Heart left ventricle (tissue), 16 donors: ENCODE measurements around the gene FLYWCH2. TPM values are rescaled to one million over a fixed set of nuclear protein-coding genes. Genes with fewer than 3 reads are reported as not detected.

Source experiments
- ATAC-seq, 4 donors: fragments of 200-7000 bp; cut with Tn5 transposase; one replicate each; pipeline ENCODE4 v1.9.1; 2020 to 2022; ENCODE audit warnings: moderate library complexity in 4 of 4, mild to moderate bottlenecking in 3 of 4, moderate number of reproducible peaks in 1 of 4
- DNase-seq, 5 donors: peaks; one replicate each; pipeline ENCODE4 v3.0.0-alpha.2; 2020
- H3K27ac ChIP-seq, 12 donors: fragments of 200-600 bp; sonication (generic) in 4 of 12; one replicate each; pipeline versions ENCODE4 v1.5.0 to v1.8.0; 2016 to 2022; ENCODE audit warnings: mild to moderate bottlenecking in 2 of 12
- H3K27me3 ChIP-seq, 9 donors: fragments of 200-600 bp; sonication (generic) in 2 of 9; one replicate each; pipeline versions ENCODE4 v1.5.1 to v1.8.0; 2016 to 2022; ENCODE audit warnings: mild to moderate bottlenecking in 3 of 9
- H3K36me3 ChIP-seq, 9 donors: fragments of 200-600 bp; sonication (generic) in 2 of 9; one replicate each; pipeline versions ENCODE4 v1.5.0 to v1.8.0; 2018 to 2022; ENCODE audit warnings: mild to moderate bottlenecking in 2 of 9
- H3K4me1 ChIP-seq, 12 donors: fragments of 200-600 bp; sonication (generic) in 4 of 12; one replicate each; pipeline versions ENCODE4 v1.5.0 to v1.8.0; 2016 to 2022; ENCODE audit warnings: mild to moderate bottlenecking in 3 of 12
- H3K4me3 ChIP-seq, 12 donors: fragments of 200-600 bp; sonication (generic) in 4 of 12; one replicate each; pipeline versions ENCODE4 v1.5.0 to v1.8.0; 2017 to 2022; ENCODE audit warnings: mild to moderate bottlenecking in 9 of 12, moderate library complexity in 4 of 12
- H3K9me3 ChIP-seq, 12 donors: fragments of 200-600 bp; sonication (generic) in 4 of 12; one replicate each; pipeline versions ENCODE4 v1.5.0 to v1.8.0; 2016 to 2022; ENCODE audit warnings: mild to moderate bottlenecking in 1 of 12
- CTCF ChIP-seq, 12 donors: fragments of 200-600 bp; sonication (generic) in 4 of 12; IDR thresholded peaks; one replicate each; pipeline versions ENCODE4 v1.5.0 to v1.8.0; 2018 to 2022; ENCODE audit warnings: antibody characterized with exemption in 12 of 12, mild to moderate bottlenecking in 5 of 12
- POLR2A ChIP-seq, 2 donors: fragments of 450-650 bp; IDR thresholded peaks; one replicate each; pipeline ENCODE4 v1.6.1; 2017; ENCODE audit warnings: antibody characterized with exemption in 2 of 2, mild to moderate bottlenecking in 2 of 2, moderate library complexity in 2 of 2
- WGBS, 4 donors: extraction: QIAGEN DNeasy Blood & Tissue Kit in 2 of 4; methylation state at CpG; one replicate each; pipeline versions ENCODE4 v1.1.5 to v1.1.7; 2013 to 2018; 5-methylcytosine and 5-hydroxymethylcytosine counted together
- intact Hi-C, 10 donors: fragments of 100-400 bp; cut with DNase I; formaldehyde crosslinking; loops; one replicate each; pipeline versions ENCODE4 v1.11.1 to v1.14.2; 2022
- polyA plus RNA-seq, 2 donors: library from polyadenylated mRNA; stranded (reverse); fragments of 200-250 nt; gene quantifications; one replicate each; pipeline ENCODE4 v1.2.3, GENCODE V29; 2013
- total RNA-seq, 9 donors: library from RNA; depleted of rRNA in 2 of 9; stranded (reverse); fragments of >200 nt in 2 of 9; fragmentation: NEBNext Ultra II Directional in 3 of 9; extraction: Animal tissue kit (Norgen Biotek cat#: 25700) in 3 of 9; gene quantifications; one replicate each; pipeline versions ENCODE4 v1.1.0 to v1.2.4, GENCODE V29; 2016 to 2023
- donor health status: ischemic (EF 13 %, LVEDD 7.1; RV severe dilation, severe dysfunction).
- donor health status: healthy with polysubstance abuse.
- donor health status: DM: no; HTN: yes; CAD: no.
- donor health status: DM: no; HTN: no; CAD: no.
- donor health status: ischemic (EF 25% LVEDD 6.9; RV normal size, moderate dysfunction).
- donor health status: ischemic (EF 25% LVEDD 5.7; RV mildly dilated, moderate dysfunction).
- donor health status: healthy.
- donor health status: DM: yes; HTN: yes; CAD: no.
- donor health status: ischemic (EF 35%, LVEDD 5.7; RV mildly dilated, moderate dysfunction).
- donor health status: nonischemic (EF 11% LVEDD 7.7; RV severe dilation, severe dysfunction).
- donor health status: DM: yes; HTN: yes; CAD: no.
- donor health status: PGD.
- donor health status: ischemic (EF 29% LVEDD 5.4; RV normal size, mild dysfunction).
- donor health status: nonischemic (EF 23%, LVEDD 6.1; RV moderate dilation, normal function).

Gene FLYWCH2
- total and polyA plus RNA-seq, 11 donors: 20.1 to 64.1 (median 23.7) TPM

GRCh38 chr16:2842340-2843000 lies 40.5 kb upstream of the FLYWCH2 start:
- peaks cover 0 to 1% (median 0%) of the 10 kb centered on the region in 9 donors for H3K27me3 ChIP-seq
- H3K4me3 ChIP-seq: peak overlapping the region in 9 of 12 donors; percentile 4 to 45 (median 26)
- H3K36me3 ChIP-seq: no peaks in the 10 kb centered on the region
- intact Hi-C loops: loop anchor here in 1 of 10 donors (1.0 kb wide), 1 partner anchor 26 kb away; no protein-coding TSS in a partner anchor
- 27 to 36% (median 31%) methylated on average over 20 to 40 of the region's 40 CpGs for WGBS, 4 donors
- DNase-seq (peak; percentile 35 to 81 (median 57)), ATAC-seq (peak; percentile 19 to 83 (median 54))
- peak; percentile 24 to 68 (median 56) for TF ChIP-seq CTCF (IDR thresholded peaks at IDR 0.05)
- no peak for TF ChIP-seq POLR2A (IDR thresholded peaks at IDR 0.05)
- H3K9me3 ChIP-seq: no peaks in the 10 kb centered on the region
- H3K4me1 ChIP-seq: peaks cover 0 to 26% (median 9%) of the 10 kb centered on the region in 12 donors
- peak overlapping the region in 3 of 12 donors; percentile 37 to 60 (median 49) for H3K27ac ChIP-seq

GRCh38 chr16:2843526-2843925 lies 39.5 kb upstream of the FLYWCH2 start:
- no peaks in the 10 kb centered on the region for H3K36me3 ChIP-seq
- peaks cover 0 to 26% (median 9%) of the 10 kb centered on the region in 12 donors for H3K4me1 ChIP-seq
- no peak overlapping the region for H3K4me3 ChIP-seq
- intact Hi-C loops: no loop called here
- DNase-seq: no peak
- ATAC-seq: no peak
- no peak overlapping the region for H3K27ac ChIP-seq
- H3K9me3 ChIP-seq: peaks cover 0 to 7% (median 0%) of the 10 kb centered on the region in 12 donors
- no peak for TF ChIP-seq POLR2A (IDR thresholded peaks at IDR 0.05)
- no peak for TF ChIP-seq CTCF (IDR thresholded peaks at IDR 0.05)
- peaks cover 0 to 10% (median 4%) of the 10 kb centered on the region in 9 donors for H3K27me3 ChIP-seq
- 84 to 89% (median 87%) methylated on average over 8 of the region's 8 CpGs for WGBS, 4 donors

- Histone ChIP-seq H3K4me1 (peaks cover 0 to 22% (median 9%) of the 10 kb centered on the region in 12 donors), H3K27ac (no peak overlapping the region), H3K9me3 (peaks cover 0 to 7% (median 0%) of the 10 kb centered on the region in 12 donors), H3K4me3 (no peak overlapping the region), H3K36me3 (no peaks in the 10 kb centered on the region), H3K27me3 (peaks cover 0 to 21% (median 6%) of the 10 kb centered on the region in 9 donors)
- ATAC-seq (no peak), DNase-seq (no peak)
- TF ChIP-seq CTCF (IDR thresholded peaks at IDR 0.05) (no peak), POLR2A (IDR thresholded peaks at IDR 0.05) (no peak)
- WGBS, 4 donors: 65 to 74% (median 67%) methylated on average over 5 of the region's 5 CpGs
- intact Hi-C loops: no loop called here
Measured at GRCh38 chr16:2845116-2845515, 37.9 kb upstream of the FLYWCH2 start.

GRCh38 chr16:2846511-2847310 lies 36.3 kb upstream of the FLYWCH2 start:
- no peaks in the 10 kb centered on the region for H3K36me3 ChIP-seq
- H3K9me3 ChIP-seq: peaks cover 0 to 7% (median 0%) of the 10 kb centered on the region in 12 donors
- no peak overlapping the region for H3K27ac ChIP-seq
- no peak for TF ChIP-seq POLR2A (IDR thresholded peaks at IDR 0.05)
- TF ChIP-seq CTCF (IDR thresholded peaks at IDR 0.05): no peak
- WGBS, 4 donors: 56 to 68% (median 64%) methylated on average over 3 of the region's 3 CpGs
- H3K4me1 ChIP-seq: peaks cover 0 to 11% (median 7%) of the 10 kb centered on the region in 12 donors
- intact Hi-C loops: no loop called here
- ATAC-seq: no peak
- peaks cover 0 to 29% (median 9%) of the 10 kb centered on the region in 9 donors for H3K27me3 ChIP-seq
- H3K4me3 ChIP-seq: no peak overlapping the region
- no peak for DNase-seq
